Mesothelial cell of epicardium (in vitro differentiated cells): ENCODE data around the gene RPS16. TPM values are rescaled to one million over a fixed set of nuclear protein-coding genes. Genes with fewer than 3 reads are reported as not detected.

Experiments
- DNase-seq, 2 experiments: peaks; one replicate each; pipeline ENCODE4 v3.0.0; 2021; ENCODE audit warnings: low spot score in 2 of 2; ENCODE audit not compliant: unreplicated experiment in 2 of 2
- H3K27ac Mint-ChIP-seq: 2 replicates; pipeline ENCODE4 v1.8.0; 2021; ENCODE audit warnings: mixed read lengths
- H3K27me3 Mint-ChIP-seq: 2 replicates; pipeline ENCODE4 v1.8.0; 2021; ENCODE audit warnings: low read depth, mixed read lengths
- H3K36me3 Mint-ChIP-seq: 2 replicates; pipeline ENCODE4 v1.8.0; 2021; ENCODE audit warnings: mixed read lengths
- H3K4me1 Mint-ChIP-seq: 2 replicates; pipeline ENCODE4 v1.8.0; 2021; ENCODE audit warnings: mixed read lengths
- H3K4me3 Mint-ChIP-seq: 2 replicates; pipeline ENCODE4 v1.8.0; 2021; ENCODE audit warnings: mild to moderate bottlenecking, moderate library complexity, mixed read lengths
- H3K9me3 Mint-ChIP-seq: 2 replicates; pipeline ENCODE4 v1.8.0; 2021; ENCODE audit warnings: mixed read lengths
- total RNA-seq: library from RNA; stranded (reverse); gene quantifications from 3 replicates; pipeline ENCODE4 v1.2.1, GENCODE V29; 2021
- TF ChIP-seq, protein P1 (sequence below): fragments of 200-600 bp; sonication (generic); IDR thresholded peaks from one replicate; pipeline ENCODE4 v1.5.0; 2021; ENCODE audit warnings: antibody characterized with exemption; ENCODE audit not compliant: unreplicated experiment

Gene RPS16
- total RNA-seq, 1 donor from 2014 or later: 1,616 TPM

DNA sequence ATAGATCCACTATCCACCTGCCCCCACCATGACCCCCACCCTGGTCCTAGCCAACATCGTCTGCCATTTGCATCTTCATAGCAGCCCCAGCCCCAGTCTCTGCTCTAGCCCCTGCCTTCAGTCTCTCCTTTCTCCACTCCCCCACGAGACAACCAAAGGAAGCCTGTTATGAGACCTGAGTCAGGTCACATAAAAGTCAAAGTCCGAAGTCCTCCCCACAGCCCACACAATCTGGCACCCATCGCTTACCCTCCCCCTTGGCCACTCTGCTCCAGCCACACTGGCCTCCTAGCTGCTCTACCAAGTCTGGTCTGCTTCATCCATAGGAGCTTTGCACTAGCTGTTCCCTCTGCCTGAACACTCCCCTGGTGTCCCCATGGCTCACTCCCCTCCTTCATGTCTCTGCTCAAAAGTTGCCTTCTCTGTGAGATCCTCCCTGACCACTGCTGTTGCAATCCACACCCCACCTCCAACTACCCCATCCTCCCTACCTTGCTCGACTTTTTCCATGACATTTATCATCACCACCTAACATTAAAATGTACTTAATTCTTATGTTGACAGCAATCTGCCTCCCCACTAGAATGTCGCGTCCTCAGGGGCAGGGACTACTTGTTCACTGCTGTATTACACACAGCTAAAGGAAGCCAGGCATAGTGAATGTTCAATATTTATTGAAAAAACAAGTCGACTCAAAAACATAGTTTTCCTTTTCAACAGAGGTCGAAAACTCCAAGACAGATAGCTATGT, 24.5 kb downstream of the RPS16 start:
- Mint-ChIP-seq H3K9me3 (no peaks in the 10 kb centered on the region), H3K4me1 (peaks cover 51% of the 10 kb centered on the region), H3K27ac (peak overlapping the region; percentile 87), H3K36me3 (peaks cover 4% of the 10 kb centered on the region), H3K27me3 (peaks cover 1% of the 10 kb centered on the region), H3K4me3 (peak overlapping the region; percentile 94)
- no peak for DNase-seq
- TF ChIP-seq, protein P1, sequence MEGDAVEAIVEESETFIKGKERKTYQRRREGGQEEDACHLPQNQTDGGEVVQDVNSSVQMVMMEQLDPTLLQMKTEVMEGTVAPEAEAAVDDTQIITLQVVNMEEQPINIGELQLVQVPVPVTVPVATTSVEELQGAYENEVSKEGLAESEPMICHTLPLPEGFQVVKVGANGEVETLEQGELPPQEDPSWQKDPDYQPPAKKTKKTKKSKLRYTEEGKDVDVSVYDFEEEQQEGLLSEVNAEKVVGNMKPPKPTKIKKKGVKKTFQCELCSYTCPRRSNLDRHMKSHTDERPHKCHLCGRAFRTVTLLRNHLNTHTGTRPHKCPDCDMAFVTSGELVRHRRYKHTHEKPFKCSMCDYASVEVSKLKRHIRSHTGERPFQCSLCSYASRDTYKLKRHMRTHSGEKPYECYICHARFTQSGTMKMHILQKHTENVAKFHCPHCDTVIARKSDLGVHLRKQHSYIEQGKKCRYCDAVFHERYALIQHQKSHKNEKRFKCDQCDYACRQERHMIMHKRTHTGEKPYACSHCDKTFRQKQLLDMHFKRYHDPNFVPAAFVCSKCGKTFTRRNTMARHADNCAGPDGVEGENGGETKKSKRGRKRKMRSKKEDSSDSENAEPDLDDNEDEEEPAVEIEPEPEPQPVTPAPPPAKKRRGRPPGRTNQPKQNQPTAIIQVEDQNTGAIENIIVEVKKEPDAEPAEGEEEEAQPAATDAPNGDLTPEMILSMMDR: no peak

DNA sequence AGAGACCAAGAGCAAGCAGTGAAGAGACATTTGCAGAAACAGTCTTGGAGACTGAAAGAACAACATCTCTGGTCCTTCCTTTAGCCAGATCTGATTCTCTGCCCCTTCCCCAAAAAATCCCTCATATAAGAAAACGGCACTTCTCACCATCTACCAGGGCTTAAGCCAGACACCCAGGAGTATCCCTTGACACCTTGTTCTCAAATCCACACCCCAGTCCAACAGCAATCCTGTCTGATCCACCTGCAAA, 25.0 kb downstream of the RPS16 start:
- Mint-ChIP-seq H3K27ac (peak overlapping the region; percentile 87), H3K27me3 (peaks cover 1% of the 10 kb centered on the region), H3K36me3 (peaks cover 4% of the 10 kb centered on the region), H3K4me3 (peak overlapping the region; percentile 94), H3K4me1 (peaks cover 54% of the 10 kb centered on the region), H3K9me3 (no peaks in the 10 kb centered on the region)
- TF ChIP-seq, protein P1: no peak
- DNase-seq: no peak

DNA sequence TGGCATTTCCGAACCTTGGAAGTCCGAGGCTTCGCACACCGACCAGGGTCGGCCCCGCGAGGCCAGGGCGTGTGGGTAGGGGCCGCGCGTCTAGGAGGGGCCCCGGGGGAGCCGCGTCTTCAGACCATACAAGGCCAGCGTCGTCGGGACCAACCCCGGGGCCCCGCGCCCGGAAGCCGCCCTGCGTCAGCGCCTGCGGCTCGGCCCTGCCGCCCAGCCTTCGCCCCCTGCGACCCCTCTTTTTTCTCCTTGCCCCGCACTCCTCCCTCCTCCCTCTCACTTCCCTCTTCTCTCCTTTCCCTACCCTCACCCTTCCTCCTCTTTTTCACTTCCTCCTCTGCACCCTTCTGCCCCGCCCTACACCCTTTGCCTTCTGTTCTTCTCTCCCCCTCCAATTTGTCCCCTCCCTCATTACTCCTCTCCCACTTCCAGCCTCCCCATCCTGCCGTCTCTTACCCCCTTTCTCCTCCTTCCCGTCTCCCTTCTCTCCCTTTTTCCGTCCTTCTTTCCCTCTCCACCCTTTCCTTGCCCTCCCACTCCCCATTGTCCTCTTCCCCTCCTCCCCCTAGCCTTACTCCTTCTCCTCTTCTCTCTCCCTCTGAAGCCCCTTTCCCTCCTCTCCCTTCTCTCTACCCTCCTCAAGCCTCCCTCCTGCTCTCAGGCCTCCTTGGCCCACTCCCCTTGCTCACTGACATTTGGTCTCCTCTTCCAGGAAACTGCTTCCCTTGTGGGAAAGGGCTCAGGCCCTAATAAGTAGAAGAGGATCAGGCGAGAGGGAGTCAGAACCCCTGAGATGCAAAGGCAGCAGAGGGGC, 25.5 kb downstream of the RPS16 start:
- TF ChIP-seq, protein P1: no peak
- peaks cover 50% of the 10 kb centered on the region for H3K4me1 Mint-ChIP-seq

DNA sequence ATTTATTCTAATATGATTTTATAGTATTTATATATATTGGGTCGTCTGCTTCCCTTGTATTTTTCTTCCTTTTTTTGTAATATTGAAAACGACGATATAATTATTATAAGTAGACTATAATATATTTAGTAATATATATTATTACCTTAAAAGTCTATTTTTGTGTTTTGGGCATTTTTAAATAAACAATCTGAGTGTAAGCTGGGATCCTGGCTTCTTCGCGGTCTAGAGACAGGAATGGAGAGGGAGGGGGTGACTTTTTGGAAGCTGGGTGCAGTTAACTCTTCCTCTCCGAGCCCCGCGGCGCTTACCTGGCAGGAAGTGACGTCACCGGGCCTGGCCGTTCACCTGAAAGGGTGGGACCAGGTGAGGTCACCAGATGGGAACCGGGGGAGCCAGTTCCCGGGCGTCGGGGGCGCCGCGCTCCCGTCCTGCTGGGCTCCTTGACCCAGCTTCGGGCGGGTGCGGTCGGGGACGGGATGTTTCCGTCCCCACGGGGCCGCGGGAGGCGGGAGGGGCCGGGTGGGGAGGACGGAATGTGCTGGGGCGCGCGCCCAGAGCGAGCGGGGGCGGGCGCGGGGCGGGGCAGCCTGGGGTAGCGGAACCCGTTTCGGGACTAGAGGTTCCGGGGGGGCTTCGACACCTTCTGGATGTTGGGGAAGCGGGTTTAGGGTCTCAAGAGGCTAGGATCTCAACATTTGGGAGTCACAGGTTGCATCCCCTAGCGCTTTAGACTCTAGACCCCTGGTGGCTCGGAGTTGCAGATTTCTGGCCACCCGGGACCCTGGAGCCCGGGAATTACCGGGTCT, 26.3 kb downstream of the RPS16 start:
- H3K4me1 Mint-ChIP-seq: peaks cover 42% of the 10 kb centered on the region
- DNase-seq: peak; percentile 70 to 81
- TF ChIP-seq, protein P1: peak; percentile 10
- peak overlapping the region; percentile 99 for H3K27ac Mint-ChIP-seq
- H3K4me3 Mint-ChIP-seq: peak overlapping the region; percentile 94
- peaks cover 1% of the 10 kb centered on the region for H3K27me3 Mint-ChIP-seq
- no peaks in the 10 kb centered on the region for H3K9me3 Mint-ChIP-seq
- peaks cover 4% of the 10 kb centered on the region for H3K36me3 Mint-ChIP-seq

More for the DNA sequence above, 25.5 kb downstream of the RPS16 start:
- no peaks in the 10 kb centered on the region for H3K9me3 Mint-ChIP-seq
- H3K27ac Mint-ChIP-seq: peak overlapping the region; percentile 87
- peaks cover 1% of the 10 kb centered on the region for H3K27me3 Mint-ChIP-seq
- peak overlapping the region; percentile 94 for H3K4me3 Mint-ChIP-seq
- no peak for DNase-seq
- peaks cover 4% of the 10 kb centered on the region for H3K36me3 Mint-ChIP-seq

DNA sequence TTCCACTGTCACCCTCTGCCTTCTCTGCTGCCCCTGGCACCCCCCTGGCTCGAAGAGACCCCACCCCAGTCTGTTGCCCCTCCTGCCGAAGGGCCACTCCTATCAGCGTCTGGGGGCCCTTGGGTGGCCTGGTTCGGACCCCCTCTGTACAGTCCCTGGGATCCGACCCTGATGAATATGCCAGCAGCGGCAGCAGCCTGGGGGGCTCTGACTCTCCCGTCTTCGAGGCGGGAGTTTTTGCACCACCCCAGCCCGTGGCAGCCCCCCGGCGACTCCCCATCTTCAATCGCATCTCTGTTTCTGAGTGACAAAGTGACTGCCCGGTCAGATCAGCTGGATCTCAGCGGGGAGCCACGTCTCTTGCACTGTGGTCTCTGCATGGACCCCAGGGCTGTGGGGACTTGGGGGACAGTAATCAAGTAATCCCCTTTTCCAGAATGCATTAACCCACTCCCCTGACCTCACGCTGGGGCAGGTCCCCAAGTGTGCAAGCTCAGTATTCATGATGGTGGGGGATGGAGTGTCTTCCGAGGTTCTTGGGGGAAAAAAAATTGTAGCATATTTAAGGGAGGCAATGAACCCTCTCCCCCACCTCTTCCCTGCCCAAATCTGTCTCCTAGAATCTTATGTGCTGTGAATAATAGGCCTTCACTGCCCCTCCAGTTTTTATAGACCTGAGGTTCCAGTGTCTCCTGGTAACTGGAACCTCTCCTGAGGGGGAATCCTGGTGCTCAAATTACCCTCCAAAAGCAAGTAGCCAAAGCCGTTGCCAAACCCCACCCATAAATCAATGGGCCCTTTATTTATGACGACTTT, 27.1 kb downstream of the RPS16 start:
- no peak for DNase-seq
- peak overlapping the region; percentile 91 for H3K4me3 Mint-ChIP-seq
- H3K36me3 Mint-ChIP-seq: peaks cover 4% of the 10 kb centered on the region
- H3K27ac Mint-ChIP-seq: peak overlapping the region; percentile 99
- TF ChIP-seq, protein P1: no peak
- peaks cover 41% of the 10 kb centered on the region for H3K4me1 Mint-ChIP-seq
- H3K9me3 Mint-ChIP-seq: no peaks in the 10 kb centered on the region
- H3K27me3 Mint-ChIP-seq: peaks cover 1% of the 10 kb centered on the region
